Measurements from ENCODE around the gene TMEM154. TPM values are rescaled to one million over a fixed set of nuclear protein-coding genes. Genes with fewer than 3 reads are reported as not detected.

TMEM154 gene
- total RNA-seq, 2 experiments from 2014 or later: 18.1 to 20.8 TPM

- Mint-ChIP-seq H3K27me3 (no peaks in the 10 kb centered on the region), H3K9me3 (no peaks in the 10 kb centered on the region), H3K4me3 (no peak overlapping the region), H3K36me3 (peaks cover 6% of the 10 kb centered on the region), H3K27ac (no peak overlapping the region), H3K4me1 (ENCODE audit: low read depth) (peaks cover 16% of the 10 kb centered on the region)
- DNase-seq: no peak
- intact Hi-C loops (cut with micrococcal nuclease): no loop called here
- ChIA-PET POLR2A (no interaction called here), CTCF (interaction anchor here (1.2 to 18.1 kb wide), 3 partner anchors 101 to 180 kb away, joined by 4 to 251 read pairs (median 5); no protein-coding TSS in a partner anchor)
Observed at GRCh38 chr4:152634110-152634760, 45.6 kb downstream of the TMEM154 start.

GRCh38 chr4:152633118-152633517, 46.7 kb downstream of the TMEM154 start:
- H3K36me3 Mint-ChIP-seq: peaks cover 4% of the 10 kb centered on the region
- peaks cover 16% of the 10 kb centered on the region for H3K4me1 Mint-ChIP-seq (ENCODE audit: low read depth)
- H3K9me3 Mint-ChIP-seq: no peaks in the 10 kb centered on the region
- H3K4me3 Mint-ChIP-seq: no peak overlapping the region
- no peak for DNase-seq
- ChIA-PET CTCF (interaction anchor here (0.6 to 18.1 kb wide), 3 partner anchors 132 to 223 kb away, joined by 3 to 251 read pairs (median 4); no protein-coding TSS in a partner anchor), POLR2A (no interaction called here)
- no peaks in the 10 kb centered on the region for H3K27me3 Mint-ChIP-seq
- intact Hi-C loops (cut with micrococcal nuclease): no loop called here
- no peak overlapping the region for H3K27ac Mint-ChIP-seq

GRCh38 chr4:152630324-152630723, 49.5 kb downstream of the TMEM154 start:
- POLR2A ChIA-PET: no interaction called here
- Mint-ChIP-seq H3K27ac (no peak overlapping the region), H3K4me1 (ENCODE audit: low read depth) (no peaks in the 10 kb centered on the region), H3K9me3 (no peaks in the 10 kb centered on the region), H3K36me3 (peaks cover 7% of the 10 kb centered on the region), H3K4me3 (no peak overlapping the region), H3K27me3 (no peaks in the 10 kb centered on the region)
- intact Hi-C loops (cut with micrococcal nuclease): no loop called here
- CTCF ChIA-PET: interaction anchor here (2.8 to 18.1 kb wide), 2 partner anchors 10 to 129 kb away, joined by 18 to 251 read pairs; no protein-coding TSS in a partner anchor
- DNase-seq: no peak

- no peaks in the 10 kb centered on the region for H3K9me3 Mint-ChIP-seq
- H3K27ac Mint-ChIP-seq: no peak overlapping the region
- peaks cover 7% of the 10 kb centered on the region for H3K36me3 Mint-ChIP-seq
- ChIA-PET CTCF (interaction anchor here (2.8 to 18.1 kb wide), 2 partner anchors 10 to 129 kb away, joined by 18 to 251 read pairs; no protein-coding TSS in a partner anchor), POLR2A (no interaction called here)
- H3K4me1 Mint-ChIP-seq (ENCODE audit: low read depth): no peaks in the 10 kb centered on the region
- no peaks in the 10 kb centered on the region for H3K27me3 Mint-ChIP-seq
- intact Hi-C loops (cut with micrococcal nuclease): no loop called here
- DNase-seq: no peak
- H3K4me3 Mint-ChIP-seq: no peak overlapping the region
Observed at GRCh38 chr4:152629908-152630307, 49.9 kb downstream of the TMEM154 start.

- Mint-ChIP-seq H3K4me3 (no peak overlapping the region), H3K9me3 (no peaks in the 10 kb centered on the region), H3K27ac (no peak overlapping the region), H3K36me3 (peaks cover 7% of the 10 kb centered on the region), H3K4me1 (ENCODE audit: low read depth) (no peaks in the 10 kb centered on the region), H3K27me3 (no peaks in the 10 kb centered on the region)
- DNase-seq: no peak
- CTCF ChIA-PET: interaction anchor here (1.1 kb wide), 1 partner anchor 13 kb away, joined by 3 read pairs; no protein-coding TSS in a partner anchor
- intact Hi-C loops (cut with micrococcal nuclease): no loop called here
- POLR2A ChIA-PET: no interaction called here
Observed at GRCh38 chr4:152628128-152628527, 51.7 kb downstream of the TMEM154 start.

GRCh38 chr4:152626790-152627189, 53.0 kb downstream of the TMEM154 start:
- Mint-ChIP-seq H3K4me3 (no peak overlapping the region), H3K36me3 (peaks cover 7% of the 10 kb centered on the region), H3K4me1 (ENCODE audit: low read depth) (no peaks in the 10 kb centered on the region), H3K27ac (no peak overlapping the region), H3K27me3 (no peaks in the 10 kb centered on the region), H3K9me3 (no peaks in the 10 kb centered on the region)
- DNase-seq: no peak
- POLR2A ChIA-PET: no interaction called here
- CTCF ChIA-PET: no interaction called here
- intact Hi-C loops (cut with micrococcal nuclease): no loop called here

GRCh38 chr4:152620915-152621314, 58.9 kb downstream of the TMEM154 start:
- Mint-ChIP-seq H3K9me3 (no peaks in the 10 kb centered on the region), H3K27ac (no peak overlapping the region), H3K27me3 (no peaks in the 10 kb centered on the region), H3K4me1 (ENCODE audit: low read depth) (no peaks in the 10 kb centered on the region), H3K36me3 (no peaks in the 10 kb centered on the region), H3K4me3 (no peak overlapping the region)
- ChIA-PET POLR2A (no interaction called here), CTCF (no interaction called here)
- intact Hi-C loops (cut with micrococcal nuclease): no loop called here
- DNase-seq: no peak

GRCh38 chr4:152620218-152620617, 59.6 kb downstream of the TMEM154 start:
- no peaks in the 10 kb centered on the region for H3K36me3 Mint-ChIP-seq
- no peaks in the 10 kb centered on the region for H3K9me3 Mint-ChIP-seq
- no peak overlapping the region for H3K27ac Mint-ChIP-seq
- POLR2A ChIA-PET: no interaction called here
- no peaks in the 10 kb centered on the region for H3K4me1 Mint-ChIP-seq (ENCODE audit: low read depth)
- no peak for DNase-seq
- intact Hi-C loops (cut with micrococcal nuclease): no loop called here
- no peaks in the 10 kb centered on the region for H3K27me3 Mint-ChIP-seq
- CTCF ChIA-PET: no interaction called here
- H3K4me3 Mint-ChIP-seq: no peak overlapping the region

- CTCF ChIA-PET: no interaction called here
- Mint-ChIP-seq H3K4me3 (no peak overlapping the region), H3K9me3 (no peaks in the 10 kb centered on the region), H3K27me3 (no peaks in the 10 kb centered on the region), H3K36me3 (no peaks in the 10 kb centered on the region), H3K27ac (no peak overlapping the region), H3K4me1 (ENCODE audit: low read depth) (no peaks in the 10 kb centered on the region)
- DNase-seq: no peak
- intact Hi-C loops (cut with micrococcal nuclease): no loop called here
- POLR2A ChIA-PET: no interaction called here
Observed at GRCh38 chr4:152619556-152619955, 60.2 kb downstream of the TMEM154 start.

- H3K4me3 Mint-ChIP-seq: no peak overlapping the region
- H3K36me3 Mint-ChIP-seq: no peaks in the 10 kb centered on the region
- H3K9me3 Mint-ChIP-seq: no peaks in the 10 kb centered on the region
- no peaks in the 10 kb centered on the region for H3K27me3 Mint-ChIP-seq
- H3K4me1 Mint-ChIP-seq (ENCODE audit: low read depth): no peaks in the 10 kb centered on the region
- no peak for DNase-seq
- intact Hi-C loops (cut with micrococcal nuclease): no loop called here
- no peak overlapping the region for H3K27ac Mint-ChIP-seq
- ChIA-PET POLR2A (no interaction called here), CTCF (interaction anchor here (0.8 kb wide), 1 partner anchor 118 kb away, joined by 3 read pairs; no protein-coding TSS in a partner anchor)
Observed at GRCh38 chr4:152618971-152619370, 60.8 kb downstream of the TMEM154 start.

- H3K27ac Mint-ChIP-seq: no peak overlapping the region
- ChIA-PET CTCF (no interaction called here), POLR2A (no interaction called here)
- H3K9me3 Mint-ChIP-seq: no peaks in the 10 kb centered on the region
- H3K4me3 Mint-ChIP-seq: no peak overlapping the region
- H3K36me3 Mint-ChIP-seq: no peaks in the 10 kb centered on the region
- intact Hi-C loops (cut with micrococcal nuclease): no loop called here
- DNase-seq: no peak
- H3K4me1 Mint-ChIP-seq (ENCODE audit: low read depth): no peaks in the 10 kb centered on the region
- no peaks in the 10 kb centered on the region for H3K27me3 Mint-ChIP-seq
Observed at GRCh38 chr4:152616804-152617203, 63.0 kb downstream of the TMEM154 start.

GRCh38 chr4:152613841-152614721, 65.7 kb downstream of the TMEM154 start:
- H3K27me3 Mint-ChIP-seq: no peaks in the 10 kb centered on the region
- no peak overlapping the region for H3K4me3 Mint-ChIP-seq
- intact Hi-C loops (cut with micrococcal nuclease): no loop called here
- H3K4me1 Mint-ChIP-seq (ENCODE audit: low read depth): no peaks in the 10 kb centered on the region
- no peak overlapping the region for H3K27ac Mint-ChIP-seq
- ChIA-PET POLR2A (no interaction called here), CTCF (interaction anchor here (1.5 kb wide), 1 partner anchor 113 kb away, joined by 5 read pairs; no protein-coding TSS in a partner anchor)
- H3K9me3 Mint-ChIP-seq: no peaks in the 10 kb centered on the region
- no peak for DNase-seq
- no peaks in the 10 kb centered on the region for H3K36me3 Mint-ChIP-seq

All from activated CD4-positive, alpha-beta memory T cell treated with anti-CD3 and anti-CD28 coated beads for 36 hours (primary cell).